NCI-H510A (cell line): ENCODE data around the gene RNF13.

ENCODE experiments used
- DNase-seq: peaks from one replicate; lab custom pipeline; 2025; lab: John Stamatoyannopoulos, UW

RNF13 gene

GRCh38 chr3:149812606-149813366 is at the start of gene RNF13:
Gene RNF13, plus strand, starts transcription at chr3:149813215. Its CDS starts 32,812 bp downstream, at chr3:149846027.
- DNase-seq = peak; percentile 74

- DNase-seq = no peak
Measured at GRCh38 chr3:149763565-149764195, 49.3 kb upstream of the RNF13 start.

- DNase-seq = no peak
Measured at GRCh38 chr3:149764302-149764701, 48.7 kb upstream of the RNF13 start.

DNA sequence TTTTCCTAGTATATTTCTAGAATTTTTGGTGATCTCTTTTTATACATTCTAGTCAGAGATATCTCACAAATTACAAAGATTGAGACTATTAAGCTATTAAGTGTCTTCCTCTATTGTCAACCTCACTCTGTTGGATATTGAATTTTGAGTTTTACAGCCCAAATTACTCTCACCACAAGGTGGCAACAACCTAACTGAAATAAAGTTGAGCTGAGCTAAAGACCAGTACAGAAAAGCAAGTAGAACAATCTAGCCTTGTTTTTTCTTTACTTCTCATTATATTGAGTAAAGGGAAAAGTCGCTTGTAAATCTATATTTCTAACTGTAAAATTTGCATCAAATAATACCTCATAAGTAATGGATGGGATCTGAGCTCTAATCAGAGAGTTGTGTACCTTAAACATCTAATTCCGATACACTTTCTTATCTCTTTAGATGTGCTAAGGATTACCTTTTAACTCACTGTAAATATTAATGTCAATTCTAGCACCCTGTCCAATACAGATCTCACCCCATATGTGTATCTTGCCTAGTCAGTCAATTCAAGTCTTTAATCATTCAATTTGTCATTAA is 47.2 kb upstream of the RNF13 start:
- DNase-seq = no peak

DNA sequence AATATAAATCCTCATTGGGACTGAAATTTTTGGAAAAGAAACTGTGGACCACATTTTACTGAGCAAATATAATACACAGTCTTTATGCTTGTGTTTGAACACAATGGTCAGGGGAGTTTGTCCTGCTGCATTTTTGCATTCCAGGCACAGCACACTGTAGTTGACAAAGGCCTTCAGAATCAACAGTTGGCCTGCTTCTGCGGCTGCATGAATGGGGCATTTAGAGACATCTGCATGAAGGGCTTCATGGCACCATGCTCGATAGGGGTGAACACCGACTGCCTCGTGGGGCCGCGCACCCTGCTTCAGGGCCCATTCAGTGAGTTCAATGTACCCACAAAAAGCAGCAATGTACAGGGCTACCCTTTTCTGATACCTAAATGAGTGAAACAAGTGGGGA is 45.3 kb upstream of the RNF13 start:
- no peak for DNase-seq

DNA sequence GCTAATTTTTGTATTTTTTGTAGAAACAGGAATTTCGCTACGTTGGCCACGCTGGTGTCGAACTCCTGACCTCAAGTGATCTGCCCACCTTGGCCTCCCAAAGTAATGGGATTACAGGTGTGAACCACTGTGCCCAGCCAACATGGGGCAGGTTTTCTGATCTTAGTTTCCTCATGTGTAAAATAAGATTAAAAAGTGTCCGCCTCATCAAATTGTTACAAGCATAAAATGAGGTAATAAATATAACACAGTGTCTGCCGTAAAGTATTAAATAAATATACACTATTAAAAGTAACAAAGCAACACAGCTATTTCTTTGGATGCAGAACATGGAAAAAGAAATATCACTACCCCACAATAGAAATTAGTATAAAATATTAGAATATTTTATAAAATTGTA is 44.3 kb upstream of the RNF13 start:
- no peak for DNase-seq

DNA sequence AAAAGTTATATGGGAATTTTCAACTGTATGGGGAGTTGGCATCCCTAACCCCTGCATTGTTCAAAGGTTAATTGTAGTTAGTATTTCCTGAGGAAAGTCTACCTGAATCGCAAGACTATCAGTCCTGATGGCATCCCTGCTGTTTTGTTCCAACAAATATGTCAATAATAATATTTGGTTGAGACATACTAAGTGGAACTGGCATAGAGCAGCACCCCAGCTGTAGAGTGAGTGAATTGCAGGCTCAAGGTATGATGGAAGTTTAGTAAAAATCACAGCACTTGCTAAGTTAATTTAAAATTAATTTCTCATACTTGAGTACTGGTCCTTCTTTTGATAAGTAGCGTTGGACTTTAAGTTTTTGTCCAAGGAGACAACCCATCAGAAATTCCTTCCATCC is 42.8 kb upstream of the RNF13 start:
- DNase-seq = no peak

DNA sequence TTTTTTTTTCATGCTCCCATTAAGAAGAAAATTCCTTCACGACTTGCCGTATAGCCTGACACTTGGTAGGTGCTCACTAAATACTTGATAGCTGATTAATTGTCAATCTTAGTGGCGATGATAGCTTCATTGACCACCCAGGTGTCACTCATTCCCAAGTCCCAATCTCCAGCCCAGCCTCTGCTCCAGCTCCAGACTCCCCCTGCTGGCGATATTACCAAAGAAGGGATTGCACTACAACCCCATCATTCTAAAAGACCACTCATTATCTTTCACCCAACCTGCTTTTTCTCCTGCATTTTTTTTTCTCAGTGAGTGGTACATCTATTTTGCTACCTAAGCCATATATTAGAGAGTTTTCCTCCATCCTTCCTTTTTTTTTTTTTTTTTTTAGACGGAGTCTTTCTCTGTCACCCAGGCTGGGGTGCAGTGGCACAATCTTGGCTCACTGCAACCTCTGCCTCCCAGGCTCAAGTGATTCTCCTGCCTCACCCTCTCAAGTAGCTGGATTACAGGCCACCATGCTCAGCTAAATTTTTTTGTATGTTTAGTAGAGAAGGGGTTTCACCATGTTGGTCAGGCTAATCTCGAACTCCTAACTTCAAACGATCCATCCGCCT is 41.3 kb upstream of the RNF13 start:
- DNase-seq = peak; percentile 11

DNA sequence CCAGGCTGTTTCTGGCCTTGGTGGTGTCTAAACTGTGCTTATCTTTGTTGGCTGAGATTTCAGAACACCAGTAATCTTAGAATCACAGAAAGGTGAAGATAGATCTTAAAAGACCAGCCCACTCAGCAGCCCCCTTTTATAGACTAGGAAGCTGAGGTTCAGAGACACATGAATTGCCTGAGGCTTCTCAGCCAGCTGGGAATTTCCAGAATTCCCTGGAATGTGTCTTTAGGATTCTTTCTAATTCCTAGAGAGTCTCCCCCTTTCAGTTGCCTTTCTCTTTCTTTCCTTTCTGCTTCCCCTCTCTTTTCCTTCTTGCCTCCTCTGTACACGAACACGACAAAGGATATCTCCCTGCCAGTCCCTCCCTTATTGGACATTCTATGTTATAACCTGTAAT is 40.2 kb upstream of the RNF13 start:
- DNase-seq = no peak

DNA sequence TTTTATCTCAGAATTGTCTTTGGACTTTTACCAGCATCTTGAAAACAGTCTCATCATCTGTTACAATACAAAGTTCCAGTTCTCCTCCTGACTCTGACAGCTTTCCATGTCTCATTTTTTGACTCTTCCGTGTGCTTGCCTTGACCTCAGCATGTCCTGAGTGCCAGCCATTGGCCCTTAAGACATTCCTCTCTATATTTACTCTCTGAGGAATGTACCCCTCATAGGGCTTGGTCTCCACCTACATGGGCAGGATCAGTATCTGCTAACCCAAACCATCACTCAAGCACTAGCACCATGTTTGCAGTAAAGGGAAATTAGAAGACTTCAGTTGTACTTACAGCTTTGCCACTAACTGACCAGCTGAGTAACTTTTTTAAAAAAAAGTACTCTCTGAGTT is 36.8 kb upstream of the RNF13 start:
- DNase-seq = no peak

DNA sequence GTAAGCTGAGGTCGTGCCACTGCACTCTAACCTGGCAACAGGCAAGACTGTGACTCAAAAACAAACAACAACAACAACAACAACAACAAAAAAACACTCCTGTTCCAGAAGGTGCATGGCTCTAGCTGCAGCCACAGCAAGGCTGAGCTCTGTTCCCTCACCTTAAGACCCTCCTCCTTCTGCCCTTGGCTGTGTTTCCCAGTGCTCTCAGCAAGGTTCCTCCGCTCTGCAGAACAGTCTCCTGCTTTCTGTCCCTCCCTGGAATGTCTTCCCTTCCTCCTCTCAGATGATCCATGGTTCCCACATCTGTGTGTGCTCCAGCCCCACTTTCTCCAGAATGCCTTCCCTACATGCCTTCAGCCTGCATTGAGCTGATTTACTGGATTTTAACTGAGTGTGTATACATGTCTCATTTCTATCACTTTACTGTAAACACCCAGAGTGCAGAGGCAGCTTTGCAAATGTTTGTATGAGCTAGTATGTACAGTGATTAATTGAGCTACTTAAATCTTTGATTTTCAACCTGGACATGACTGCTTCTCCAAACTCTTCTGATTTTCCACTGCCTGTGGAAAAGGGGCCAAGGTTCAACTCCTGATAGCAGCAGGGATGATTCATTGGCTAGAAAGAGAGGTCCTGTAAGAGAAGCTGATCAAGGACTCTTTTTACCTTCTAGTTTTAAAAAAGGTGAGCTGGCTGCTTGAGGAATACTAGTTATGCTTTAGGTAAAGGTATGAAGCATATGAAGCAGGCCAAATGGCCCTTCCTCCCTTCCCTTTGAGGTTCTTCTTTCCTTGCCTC is 35.4 kb upstream of the RNF13 start:
- no peak for DNase-seq

DNA sequence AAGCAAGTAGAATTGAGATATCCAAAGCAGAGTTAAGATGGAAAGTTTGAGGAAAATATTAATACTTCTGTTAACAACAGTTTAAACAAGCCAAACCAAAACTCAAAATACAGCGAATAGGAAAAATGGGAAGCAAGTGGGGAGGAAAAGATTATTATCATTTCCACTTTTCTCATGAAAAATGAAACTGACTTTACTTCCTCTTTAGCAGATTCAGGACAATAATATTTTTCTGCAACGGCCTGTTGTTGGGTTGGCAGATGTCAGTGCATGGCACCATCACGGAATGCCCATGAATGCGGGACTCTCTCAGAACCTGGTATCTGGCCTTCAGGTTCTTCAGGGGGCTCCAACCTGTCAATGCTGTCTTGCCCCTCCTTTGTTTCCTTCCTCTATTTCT is 31.8 kb upstream of the RNF13 start:
- no peak for DNase-seq

GRCh38 chr3:149781741-149782140 is 31.3 kb upstream of the RNF13 start:
- no peak for DNase-seq

- DNase-seq = no peak
Measured at GRCh38 chr3:149783576-149783975, 29.4 kb upstream of the RNF13 start.

DNA sequence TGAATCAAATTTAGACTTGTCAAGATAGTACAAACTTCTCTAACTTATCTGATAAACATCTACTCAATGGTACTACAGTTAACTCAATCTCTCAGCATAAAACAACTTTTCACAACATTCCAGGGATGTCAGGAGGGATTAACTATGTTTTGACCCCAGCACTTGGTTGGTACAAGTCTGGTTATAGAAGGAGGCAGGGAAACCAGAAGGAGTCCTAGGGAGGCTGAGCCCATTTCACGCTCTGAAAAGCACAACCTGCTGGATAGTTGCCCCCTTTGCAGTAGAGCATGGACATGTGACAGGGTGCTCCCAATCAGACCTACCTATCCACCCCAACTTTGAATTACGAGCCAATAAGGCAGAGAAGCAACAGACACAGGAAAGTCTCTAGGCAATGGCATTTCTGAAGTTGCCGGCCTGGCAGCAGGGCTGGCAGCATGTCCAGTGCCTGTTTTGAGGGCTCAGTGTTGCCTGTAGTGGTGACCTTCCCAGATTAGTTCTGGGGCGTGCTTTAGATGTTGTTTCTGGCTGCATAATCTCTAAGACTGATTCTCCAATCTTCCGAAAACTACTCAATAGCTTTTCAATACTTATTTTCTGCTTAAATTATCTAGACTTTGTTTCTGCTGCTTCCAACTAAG is 28.8 kb upstream of the RNF13 start:
- DNase-seq = no peak

- no peak for DNase-seq
Measured at GRCh38 chr3:149790268-149790667, 22.7 kb upstream of the RNF13 start.

GRCh38 chr3:149790698-149791097 is 22.3 kb upstream of the RNF13 start:
- no peak for DNase-seq

DNA sequence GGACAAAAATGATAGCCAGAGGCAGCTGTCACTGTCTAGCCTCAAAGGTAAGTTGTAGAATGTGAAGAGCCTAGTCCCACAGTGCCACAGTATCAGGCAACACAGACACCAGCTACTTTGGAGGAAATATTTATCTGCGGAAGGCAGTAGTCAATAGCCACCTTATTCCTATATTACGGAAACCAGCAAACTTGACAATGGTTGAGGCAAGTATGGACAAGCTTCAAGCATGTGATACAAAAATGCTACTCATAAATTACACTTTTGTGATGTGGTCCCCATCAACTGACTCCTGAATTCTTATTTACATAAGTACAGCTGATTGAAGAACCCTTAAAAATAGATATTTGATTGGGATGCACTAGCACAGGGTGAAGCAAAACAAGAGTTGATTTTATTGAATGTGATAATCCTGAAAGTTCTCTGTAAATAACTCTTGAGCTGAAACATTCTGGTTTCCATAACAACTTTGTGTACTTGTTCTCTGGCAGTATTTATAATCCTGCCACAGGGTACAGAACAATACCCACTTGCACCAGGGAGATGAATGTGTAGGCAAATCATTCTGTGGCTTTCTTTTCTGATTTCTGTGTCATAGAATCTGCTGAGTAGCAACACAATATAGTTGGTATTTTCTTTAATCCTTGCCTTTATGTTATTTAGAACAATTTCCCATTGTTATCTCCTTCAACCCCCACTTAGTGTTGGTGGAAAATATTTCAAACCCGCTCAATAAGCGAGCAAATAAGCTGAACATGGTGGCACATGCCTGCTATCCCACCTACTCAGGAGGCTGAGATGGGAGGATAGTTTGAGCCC is 20.4 kb upstream of the RNF13 start, which contains the start of gene ANKUB1:
Gene ANKUB1 (minus strand): TSS at position 103 of the 819 bp plus-strand sequence. CDS start 188 bp downstream, outside the sequence.
- no peak for DNase-seq

GRCh38 chr3:149796026-149796425 is 17.0 kb upstream of the RNF13 start:
- no peak for DNase-seq

DNA sequence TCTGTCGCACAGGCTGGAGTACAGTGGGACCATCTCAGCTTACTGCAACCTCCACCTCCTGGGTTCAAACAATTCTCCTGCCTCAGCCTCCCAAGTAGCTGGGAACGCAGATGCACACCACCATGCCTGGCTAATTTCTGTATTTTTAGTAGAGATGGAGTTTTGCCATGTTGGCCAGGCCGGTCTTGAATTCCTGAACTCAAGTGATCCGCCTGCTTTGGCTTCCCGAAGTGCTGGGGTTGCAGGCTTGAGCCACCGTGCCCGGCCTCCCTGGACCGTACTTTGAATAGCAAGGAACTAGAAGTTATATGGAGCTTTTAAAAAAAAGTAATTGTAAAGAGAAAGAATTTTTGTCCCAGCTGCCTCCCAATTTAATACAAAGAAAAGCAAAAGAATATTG is 12.3 kb upstream of the RNF13 start:
- no peak for DNase-seq

DNA sequence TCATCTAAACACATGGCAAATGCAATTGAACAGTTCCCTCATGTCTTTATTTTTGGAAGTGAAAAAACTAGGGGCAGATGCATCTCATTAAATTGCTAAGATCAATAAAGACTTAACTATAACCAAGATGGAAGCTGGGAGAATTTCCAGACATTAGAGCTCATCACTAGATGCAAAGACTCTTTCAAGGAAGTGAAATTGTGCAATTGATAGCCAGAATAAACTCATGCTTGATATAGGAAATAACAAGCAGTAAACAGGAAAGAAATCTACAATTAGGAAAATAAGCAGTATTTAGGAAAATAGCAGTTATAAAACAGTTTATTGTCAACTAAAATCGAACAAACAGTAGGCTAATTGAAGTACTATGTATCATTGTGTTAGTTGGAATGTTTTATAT is 11.8 kb upstream of the RNF13 start:
- DNase-seq = no peak
